Neural progenitor cell (in vitro differentiated cells): Measurements from ENCODE around the gene FBLIM1.

Experiments
- EZH2phosphoT487 ChIP-seq: fragments of 200-600 bp; sonication (generic); IDR thresholded peaks from 2 replicates; pipeline ENCODE4 v1.6.1; 2017; ENCODE audit warnings: antibody characterized with exemption
- TF ChIP-seq, protein P1 (sequence below): fragments of 200-600 bp; sonication (generic); IDR thresholded peaks from 2 replicates; pipeline ENCODE4 v1.5.1; 2017; ENCODE audit warnings: antibody characterized with exemption, mild to moderate bottlenecking

GRCh38 chr1:15726508-15726907 is 32.1 kb upstream of the FBLIM1 start:
- TF ChIP-seq, protein P1, sequence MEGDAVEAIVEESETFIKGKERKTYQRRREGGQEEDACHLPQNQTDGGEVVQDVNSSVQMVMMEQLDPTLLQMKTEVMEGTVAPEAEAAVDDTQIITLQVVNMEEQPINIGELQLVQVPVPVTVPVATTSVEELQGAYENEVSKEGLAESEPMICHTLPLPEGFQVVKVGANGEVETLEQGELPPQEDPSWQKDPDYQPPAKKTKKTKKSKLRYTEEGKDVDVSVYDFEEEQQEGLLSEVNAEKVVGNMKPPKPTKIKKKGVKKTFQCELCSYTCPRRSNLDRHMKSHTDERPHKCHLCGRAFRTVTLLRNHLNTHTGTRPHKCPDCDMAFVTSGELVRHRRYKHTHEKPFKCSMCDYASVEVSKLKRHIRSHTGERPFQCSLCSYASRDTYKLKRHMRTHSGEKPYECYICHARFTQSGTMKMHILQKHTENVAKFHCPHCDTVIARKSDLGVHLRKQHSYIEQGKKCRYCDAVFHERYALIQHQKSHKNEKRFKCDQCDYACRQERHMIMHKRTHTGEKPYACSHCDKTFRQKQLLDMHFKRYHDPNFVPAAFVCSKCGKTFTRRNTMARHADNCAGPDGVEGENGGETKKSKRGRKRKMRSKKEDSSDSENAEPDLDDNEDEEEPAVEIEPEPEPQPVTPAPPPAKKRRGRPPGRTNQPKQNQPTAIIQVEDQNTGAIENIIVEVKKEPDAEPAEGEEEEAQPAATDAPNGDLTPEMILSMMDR = no peak
- TF ChIP-seq EZH2phosphoT487 = no peak
